Skeletal muscle cell (primary cell): ENCODE results near the gene PLXNA2.

Experiments used
- DNase-seq: peaks from one replicate; pipeline ENCODE4 v3.0.0-alpha.2; 2010; ENCODE audit warnings: low read depth
- H3K4me3 ChIP-seq: 2 replicates; pipeline ENCODE4 v1.5.1; 2011; ENCODE audit warnings: low read depth, mild to moderate bottlenecking, control low read depth, low read length, moderate library complexity

PLXNA2 gene

GRCh38 chr1:208243527-208243966 is 637 bp downstream of the PLXNA2 start:
- DNase-seq: no peak
- H3K4me3 ChIP-seq: peak overlapping the region; percentile 81

GRCh38 chr1:208242941-208243526 is 1.1 kb downstream of the PLXNA2 start:
- DNase-seq: no peak
- peak overlapping the region; percentile 81 for H3K4me3 ChIP-seq

GRCh38 chr1:208242146-208242545 is 2.0 kb downstream of the PLXNA2 start:
- no peak for DNase-seq
- peak overlapping the region; percentile 81 for H3K4me3 ChIP-seq

DNA sequence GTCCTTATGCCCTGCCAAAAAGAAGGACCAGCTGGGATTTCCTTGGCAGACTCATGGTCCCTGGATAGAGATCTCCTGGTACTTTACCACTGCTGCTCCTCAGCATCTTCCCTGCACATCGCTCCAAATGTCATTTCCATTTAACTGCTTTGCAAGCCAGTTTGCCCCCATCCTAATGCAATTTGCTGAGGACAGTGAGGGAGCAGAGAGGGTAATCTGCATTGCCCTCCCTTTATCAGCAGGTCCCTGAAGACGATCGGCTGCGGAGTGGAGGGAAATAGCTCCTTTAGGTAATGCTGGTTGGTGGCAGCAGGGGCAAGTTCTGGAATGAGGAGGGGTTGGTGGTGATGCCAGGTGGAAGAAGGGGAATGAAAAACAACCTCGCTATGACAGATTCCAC is 2.7 kb downstream of the PLXNA2 start:
- no peak for DNase-seq
- H3K4me3 ChIP-seq: peak overlapping the region; percentile 81

- peak overlapping the region; percentile 81 for H3K4me3 ChIP-seq
- no peak for DNase-seq
Observed at GRCh38 chr1:208240662-208241355, 3.4 kb downstream of the PLXNA2 start.

- no peak for DNase-seq
- no peak overlapping the region for H3K4me3 ChIP-seq
Observed at GRCh38 chr1:208239473-208240381, 4.5 kb downstream of the PLXNA2 start.

- DNase-seq: no peak
- no peak overlapping the region for H3K4me3 ChIP-seq
Observed at GRCh38 chr1:208238710-208239472, 5.3 kb downstream of the PLXNA2 start.

DNA sequence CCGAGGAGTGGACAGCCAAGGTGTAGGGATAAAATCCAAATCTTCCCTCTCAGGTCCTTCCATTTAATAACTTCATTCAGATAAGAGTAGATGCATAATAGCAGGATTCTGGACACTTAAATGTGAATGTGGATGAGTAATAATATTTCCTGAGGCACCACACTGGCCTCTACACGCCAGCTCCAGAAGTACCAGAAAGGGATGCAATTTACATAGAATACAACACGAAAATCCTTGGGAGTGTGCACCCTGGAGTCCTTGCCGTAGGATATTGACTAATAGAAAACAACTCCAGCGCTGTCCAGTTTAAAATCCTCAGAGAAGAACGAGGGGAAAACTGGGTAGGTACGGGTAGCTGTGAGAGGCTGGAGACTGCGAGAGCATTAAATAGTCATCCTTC is 6.9 kb downstream of the PLXNA2 start:
- DNase-seq: no peak
- no peak overlapping the region for H3K4me3 ChIP-seq

- DNase-seq: no peak
- H3K4me3 ChIP-seq: no peak overlapping the region
Observed at GRCh38 chr1:208235982-208236761, 8.0 kb downstream of the PLXNA2 start.

GRCh38 chr1:208235356-208235981 is 8.7 kb downstream of the PLXNA2 start:
- DNase-seq: no peak
- H3K4me3 ChIP-seq: no peak overlapping the region

DNA sequence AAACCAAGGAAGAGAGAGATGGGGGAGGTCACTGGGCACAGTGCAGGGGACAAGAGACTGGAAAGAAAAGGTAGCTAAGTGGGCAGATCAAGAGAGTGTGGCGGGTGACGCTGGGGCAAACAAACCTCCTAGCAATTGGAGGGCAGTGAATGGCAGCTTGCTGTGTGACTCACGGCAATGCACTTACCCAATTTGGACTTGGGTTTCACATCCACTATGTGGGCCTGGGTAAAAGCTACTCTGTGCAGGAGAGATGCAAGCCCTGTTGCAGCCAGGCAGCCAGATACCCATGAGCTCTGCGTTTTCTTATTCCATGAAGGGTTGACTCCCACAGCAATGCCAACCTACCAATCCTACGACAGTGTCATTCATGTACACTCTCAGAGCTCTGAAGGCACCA is 9.5 kb downstream of the PLXNA2 start:
- H3K4me3 ChIP-seq: no peak overlapping the region
- DNase-seq: no peak

GRCh38 chr1:208233978-208234377 is 10.2 kb downstream of the PLXNA2 start:
- no peak overlapping the region for H3K4me3 ChIP-seq
- DNase-seq: no peak

- no peak for DNase-seq
Observed at GRCh38 chr1:208233546-208233945, 10.6 kb downstream of the PLXNA2 start.

DNA sequence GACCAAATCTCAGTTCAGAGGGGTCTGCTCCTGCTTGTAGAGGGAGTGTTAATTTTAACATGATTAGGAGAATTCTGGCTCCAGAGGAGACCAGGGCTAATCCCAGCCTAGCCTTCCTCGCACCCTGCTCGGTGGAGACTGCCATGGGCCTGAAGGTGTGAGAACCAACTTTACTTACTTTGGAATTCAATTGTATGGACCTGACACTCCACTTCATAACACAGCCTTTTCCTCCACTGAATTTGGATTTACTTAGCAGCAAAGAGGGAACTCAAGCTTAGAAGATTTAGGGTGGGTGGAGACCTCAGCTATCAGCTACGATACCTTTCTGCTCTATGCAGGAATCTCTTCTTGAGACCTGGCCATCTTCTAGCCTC is 11.5 kb downstream of the PLXNA2 start:
- H3K4me3 ChIP-seq: no peak overlapping the region
- no peak for DNase-seq

More at GRCh38 chr1:208233546-208233945, 10.6 kb downstream of the PLXNA2 start:
- no peak overlapping the region for H3K4me3 ChIP-seq

GRCh38 chr1:208231881-208232661 is 12.1 kb downstream of the PLXNA2 start:
- no peak for DNase-seq
- no peak overlapping the region for H3K4me3 ChIP-seq

- H3K4me3 ChIP-seq: no peak overlapping the region
- no peak for DNase-seq
Observed at GRCh38 chr1:208230668-208231529, 13.3 kb downstream of the PLXNA2 start.

DNA sequence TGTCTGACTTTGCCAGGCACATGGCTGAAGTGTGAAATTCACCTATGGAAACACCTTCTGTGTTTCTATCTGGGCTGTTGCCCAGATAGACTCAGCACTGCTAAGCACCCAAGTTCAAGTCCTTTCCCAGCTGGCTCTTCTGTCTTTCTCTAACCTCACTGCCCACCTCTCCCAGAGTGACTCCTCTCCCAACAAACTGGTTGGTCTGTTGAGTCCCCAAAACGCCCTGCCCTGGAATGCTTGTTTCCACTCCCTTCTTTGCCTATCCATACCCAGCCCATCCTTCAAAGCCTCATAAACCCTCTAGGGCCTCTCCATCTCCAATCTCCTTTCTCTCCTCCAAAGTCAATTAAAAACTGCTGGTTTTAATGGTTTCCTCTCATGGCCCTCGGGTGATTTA is 15.6 kb downstream of the PLXNA2 start:
- H3K4me3 ChIP-seq: no peak overlapping the region
- no peak for DNase-seq
